ENCODE results near the gene CMTM5.

Gene CMTM5, protein sequence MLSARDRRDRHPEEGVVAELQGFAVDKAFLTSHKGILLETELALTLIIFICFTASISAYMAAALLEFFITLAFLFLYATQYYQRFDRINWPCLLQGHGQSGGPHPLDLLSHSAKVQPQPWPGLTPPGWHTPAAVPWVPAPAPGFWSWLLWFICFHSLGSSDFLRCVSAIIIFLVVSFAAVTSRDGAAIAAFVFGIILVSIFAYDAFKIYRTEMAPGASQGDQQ

DNA sequence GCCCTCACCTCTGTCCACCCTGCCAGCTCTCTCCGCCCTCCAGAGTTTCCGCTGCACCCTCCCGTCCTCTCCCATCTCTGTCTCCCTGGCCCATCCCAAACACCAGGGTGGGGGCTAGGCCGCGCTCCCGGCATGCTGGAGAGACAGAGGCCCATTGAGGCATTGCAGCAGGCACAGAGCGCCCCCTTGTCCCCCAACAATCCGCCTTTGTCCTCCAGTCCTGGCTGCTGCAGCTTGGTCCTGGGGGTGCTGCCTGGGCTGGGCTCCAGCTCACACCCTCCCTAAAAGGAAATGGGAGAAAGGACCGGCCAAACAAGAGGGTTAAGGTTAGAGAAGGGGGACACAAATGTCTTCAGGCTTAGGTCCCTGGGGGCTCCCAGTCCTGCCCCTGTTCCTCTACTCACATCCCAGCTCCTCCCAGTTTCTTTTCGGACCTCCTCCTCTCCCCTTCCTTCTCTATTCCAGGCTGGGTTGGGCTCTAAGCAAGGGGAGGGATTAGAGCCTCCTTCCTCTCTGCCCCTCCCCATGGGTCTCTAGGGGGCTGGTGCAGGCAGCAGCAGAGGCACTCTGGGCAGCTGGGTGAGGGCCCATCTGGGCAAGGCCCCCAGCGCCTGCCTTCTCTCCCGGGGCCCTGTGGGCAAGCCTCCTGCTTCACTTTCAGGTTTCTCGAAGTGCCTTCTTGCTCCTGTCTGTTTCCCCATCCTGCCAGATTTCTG lies at the start of gene CMTM5:
CMTM5 (plus strand) TSS at position 565 of the 716 bp plus-strand sequence. CDS start 206 bp downstream, outside the sequence.
- DNase-seq = no peak

DNA sequence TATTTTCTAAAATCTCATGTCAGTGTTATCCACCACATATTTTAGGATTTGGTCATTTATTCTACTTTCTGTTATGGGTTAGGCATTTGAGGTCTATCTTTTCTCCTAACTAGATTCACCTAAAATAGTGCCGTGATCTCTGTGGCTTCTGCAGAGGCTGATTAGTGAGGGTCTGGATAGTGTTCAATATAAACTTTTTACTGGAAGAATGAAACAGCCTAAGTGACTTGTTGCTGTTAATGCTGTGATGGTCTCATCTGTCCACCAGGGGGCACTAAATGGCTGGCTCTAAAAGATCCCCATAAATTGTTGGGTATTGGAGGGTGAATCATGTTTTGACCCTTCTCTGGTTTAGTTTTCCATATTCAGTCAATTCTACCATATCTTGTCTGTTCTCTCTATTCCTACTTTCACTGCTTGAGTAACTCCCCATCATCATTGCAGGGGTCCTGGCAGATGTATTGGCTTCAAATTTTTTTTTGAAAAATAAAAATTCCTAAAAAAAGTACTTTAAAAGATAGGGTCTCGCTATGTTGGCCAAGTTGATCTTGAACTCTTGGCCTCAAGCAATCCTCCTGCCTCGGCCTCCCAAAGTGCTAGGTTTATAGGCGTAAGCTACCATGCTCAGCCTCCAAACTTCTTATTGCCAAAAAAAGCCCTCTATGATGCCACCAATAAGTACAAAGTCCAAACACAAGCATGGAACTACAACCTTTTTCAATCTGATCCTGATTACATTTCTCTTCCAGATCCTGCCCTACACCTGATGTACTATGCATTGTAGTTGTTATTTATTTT lies 48.7 kb upstream of the CMTM5 start:
- no peak for DNase-seq

DNA sequence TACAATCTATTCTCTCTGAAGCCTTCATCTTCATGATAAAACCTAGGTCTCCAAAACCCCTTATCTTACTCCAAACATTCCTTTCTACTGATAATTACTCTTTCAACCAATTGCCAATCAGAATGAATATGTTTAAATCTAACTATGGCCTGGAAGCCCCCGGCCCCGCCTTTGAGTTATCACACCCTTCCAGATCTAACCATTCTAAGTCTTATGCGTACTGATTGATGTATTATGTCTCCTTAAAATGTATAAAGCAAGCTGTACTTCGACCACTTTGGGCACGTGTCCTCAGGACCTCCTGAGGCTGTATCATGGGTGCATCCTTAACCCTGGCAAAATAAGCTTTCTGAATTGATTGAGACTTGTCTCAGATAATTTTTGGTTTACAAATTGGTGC lies 41.2 kb upstream of the CMTM5 start:
- no peak for DNase-seq

DNA sequence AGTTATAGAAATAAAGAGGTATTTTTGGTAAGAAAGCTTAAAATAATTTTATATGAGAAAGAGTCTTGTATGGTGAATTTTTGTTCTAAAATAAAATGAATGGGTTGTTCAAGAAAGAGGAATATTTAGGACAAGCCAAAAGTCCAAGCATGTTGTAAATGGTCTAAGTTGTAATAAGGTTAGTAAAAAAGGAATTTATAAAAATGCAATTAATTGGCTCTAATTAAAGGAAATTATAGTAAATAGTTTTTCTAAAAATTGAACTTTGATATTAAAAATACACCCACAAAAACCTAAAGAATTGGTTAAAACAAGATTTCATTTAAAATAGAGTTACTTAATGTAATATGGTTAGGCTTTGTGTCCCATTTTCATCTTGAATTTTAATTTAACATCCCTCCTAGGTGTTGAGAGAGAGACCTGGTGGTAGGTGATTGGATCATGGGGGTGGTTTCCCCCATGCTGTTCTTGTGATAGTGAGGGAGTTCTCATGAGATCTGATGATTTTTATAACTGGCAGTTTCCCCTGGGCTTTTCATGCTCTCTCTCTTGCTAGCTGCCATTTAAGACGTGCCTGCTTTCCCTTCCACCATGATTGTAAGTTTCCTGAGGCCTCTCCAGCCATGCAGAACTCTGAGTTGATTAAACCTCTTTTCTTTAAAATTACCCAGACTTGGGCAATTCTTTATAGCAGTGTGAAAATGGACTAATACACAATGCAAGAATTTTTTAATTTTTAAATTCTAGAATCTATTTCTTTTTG lies 37.2 kb upstream of the CMTM5 start:
- DNase-seq = no peak

DNA sequence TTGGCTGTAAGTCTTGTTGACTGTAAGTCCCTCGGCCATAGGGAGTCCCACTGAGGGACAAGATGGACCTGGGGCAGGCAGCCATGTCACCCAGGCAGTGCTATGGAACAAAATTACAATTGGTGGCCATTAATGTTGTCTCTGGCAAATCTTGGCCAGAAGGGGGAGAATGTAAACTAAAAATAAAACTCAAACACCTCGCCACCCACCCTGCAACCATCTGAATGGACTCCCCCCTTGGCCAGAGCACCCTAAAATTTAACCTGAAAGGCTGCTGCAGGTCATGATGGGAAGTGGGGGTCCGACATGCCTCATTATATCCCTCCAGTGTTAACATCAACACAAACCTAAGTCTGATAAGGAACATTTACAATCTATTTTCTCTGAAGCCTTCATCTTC lies 32.4 kb upstream of the CMTM5 start:
- DNase-seq = no peak

DNA sequence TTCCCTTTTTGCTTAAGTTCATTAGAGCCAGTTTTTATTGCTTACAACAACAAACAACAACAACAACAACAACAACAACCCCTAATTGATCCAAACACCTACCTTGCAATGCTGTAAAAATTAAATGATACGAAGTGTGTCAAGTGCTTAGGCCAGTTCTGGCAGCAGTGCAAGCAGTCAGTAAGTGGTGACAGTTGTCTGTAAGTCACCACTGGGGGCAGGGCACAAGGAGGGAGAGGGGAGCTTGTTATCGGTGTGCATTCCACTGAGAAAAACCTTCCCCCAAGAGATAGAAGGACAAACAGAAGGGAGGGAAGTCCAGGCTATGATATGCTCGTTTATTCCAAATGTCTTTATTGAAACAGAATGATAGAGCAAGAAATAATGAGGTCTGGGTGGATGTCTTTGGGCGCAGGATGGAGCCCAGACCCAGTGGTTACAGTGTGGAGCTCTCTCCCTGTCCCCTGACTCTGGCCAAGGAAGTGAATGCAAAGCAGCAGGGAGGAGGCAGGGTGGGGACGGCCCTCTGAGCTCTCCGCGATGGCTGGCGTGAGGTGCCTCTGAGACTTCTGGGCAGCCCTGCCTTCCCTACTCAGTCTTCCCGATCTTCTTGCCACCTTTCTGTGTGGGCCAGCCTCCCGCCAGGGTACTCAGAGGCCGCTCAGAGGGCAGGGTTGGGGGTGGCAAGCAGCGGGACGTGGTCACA lies 30.7 kb upstream of the CMTM5 start:
- no peak for DNase-seq

DNA sequence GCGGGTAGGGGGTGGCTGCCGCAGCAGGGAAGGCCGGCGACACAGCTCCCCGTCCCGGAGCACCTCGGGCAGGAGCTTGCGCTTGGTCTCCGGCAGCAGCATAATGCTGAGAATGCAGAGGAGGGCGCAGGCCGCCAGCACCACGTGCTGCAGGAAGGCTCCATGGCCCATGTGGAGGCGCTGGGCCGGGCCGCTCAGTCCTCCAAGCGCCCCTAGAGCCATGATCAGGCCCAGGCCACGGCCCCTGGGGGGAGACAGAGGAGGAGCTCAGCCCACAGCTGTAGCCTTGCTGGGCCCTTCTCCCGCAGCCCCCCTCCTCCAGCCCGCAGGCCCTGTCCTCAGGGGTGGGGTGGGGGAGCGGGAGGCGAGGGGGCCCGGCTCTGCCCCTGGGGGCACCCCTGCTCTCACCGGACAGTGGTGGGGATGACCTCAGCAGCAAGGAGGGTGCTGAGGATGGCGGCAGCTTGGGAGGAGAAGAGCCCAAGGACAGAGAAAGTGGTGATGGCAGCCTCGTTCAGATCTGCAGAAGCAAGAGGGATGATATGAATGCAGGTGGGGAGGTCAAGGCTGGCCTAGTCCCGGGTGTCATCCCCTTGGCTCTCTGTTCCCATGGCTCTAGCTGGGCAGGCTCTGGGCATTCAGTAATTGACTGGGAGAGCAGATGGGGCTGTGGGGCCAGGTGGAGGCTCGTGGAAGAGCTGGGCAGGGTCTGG lies 30.0 kb upstream of the CMTM5 start:
- no peak for DNase-seq

DNA sequence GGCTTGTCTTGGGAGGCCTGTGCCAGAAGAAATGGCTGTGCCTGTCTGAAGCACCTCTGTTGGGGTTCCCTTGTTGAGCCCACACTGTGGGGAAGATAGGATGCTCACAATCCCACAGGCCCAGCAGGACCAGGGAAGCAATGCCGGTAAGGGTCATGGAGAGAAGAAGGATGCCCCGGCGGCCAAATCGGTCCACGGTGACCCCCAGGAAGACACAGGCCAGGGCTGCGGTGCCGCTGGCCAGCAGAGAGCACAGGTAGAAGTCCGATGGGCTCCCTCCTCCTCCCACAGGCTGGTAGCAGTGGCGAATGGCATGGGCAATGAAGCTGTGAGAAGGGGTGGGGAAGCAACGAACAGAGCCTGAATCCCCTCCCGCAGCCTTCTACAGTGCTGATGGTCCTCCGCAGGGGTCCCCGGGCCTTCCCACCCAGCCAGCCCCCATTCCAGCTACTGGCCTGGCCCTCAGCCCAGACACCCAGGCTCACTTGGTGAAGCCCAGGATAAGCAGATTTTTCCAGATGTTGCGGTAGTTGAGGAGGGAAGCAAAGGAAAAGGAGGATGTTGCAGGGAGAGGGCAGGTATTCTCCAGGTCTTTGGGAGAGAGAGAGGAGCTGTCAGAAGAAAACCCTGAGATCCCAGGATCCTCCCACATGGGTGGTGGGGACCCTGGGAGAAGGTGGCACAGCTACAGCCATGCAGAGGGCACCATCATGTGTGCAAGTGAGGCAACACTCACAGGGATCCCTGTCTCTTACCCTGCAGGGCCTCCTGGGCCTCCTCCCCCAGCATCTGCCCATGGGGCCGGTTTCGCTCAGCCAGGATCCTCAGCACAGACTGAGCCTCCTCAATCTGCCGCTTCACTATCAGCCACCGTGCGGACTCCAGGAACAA lies 29.2 kb upstream of the CMTM5 start:
- no peak for DNase-seq

DNA sequence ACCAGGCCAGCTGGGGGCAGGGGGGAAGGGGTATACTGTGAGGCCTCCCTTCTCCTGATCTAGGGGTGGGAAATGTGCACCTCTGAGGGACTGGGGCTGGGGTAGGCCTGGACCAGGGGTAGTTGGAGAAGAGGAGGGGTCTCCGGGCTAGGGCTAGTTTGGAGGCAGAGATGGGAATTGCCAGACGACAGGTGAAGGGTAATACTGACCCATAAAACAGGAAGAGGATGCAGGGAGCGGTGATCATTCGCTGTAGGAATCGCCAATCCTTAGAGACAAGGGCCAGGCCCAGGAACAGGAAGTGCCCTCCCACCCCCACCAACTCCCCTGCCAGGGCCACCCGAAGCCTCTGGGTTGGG lies 28.6 kb upstream of the CMTM5 start:
- DNase-seq = no peak

DNA sequence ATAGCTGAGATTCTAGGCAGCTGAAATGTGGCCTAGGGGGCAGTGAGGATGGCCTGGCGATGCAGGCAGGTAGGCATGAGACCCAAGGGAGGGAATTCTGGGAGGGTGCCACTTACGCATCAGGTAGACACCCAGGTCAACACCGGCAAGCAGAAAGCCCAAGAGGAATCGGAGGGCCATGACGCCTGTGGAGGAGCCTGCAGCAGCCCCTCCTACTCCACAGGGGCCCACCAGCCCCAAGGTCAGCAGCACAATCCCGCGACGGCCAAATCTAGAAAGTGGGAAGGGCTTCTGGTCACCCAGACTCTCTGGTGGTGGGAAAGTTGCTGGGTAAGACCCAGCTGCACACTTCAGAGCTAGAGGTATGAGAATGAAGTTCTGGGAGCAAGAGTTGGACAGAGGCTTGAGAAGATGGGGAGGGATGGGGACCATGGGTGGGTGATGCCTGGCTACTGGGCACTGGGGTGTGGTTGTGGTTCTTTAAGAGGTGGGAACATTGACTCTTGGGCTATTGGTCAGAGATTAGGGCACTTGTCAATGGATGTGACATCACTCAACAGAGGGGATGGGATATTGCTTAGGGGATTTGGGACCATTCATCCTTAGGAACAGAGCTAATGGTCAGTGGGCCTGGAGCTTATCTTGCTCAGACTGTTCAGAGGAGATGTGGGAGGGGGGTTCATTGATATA lies 27.5 kb upstream of the CMTM5 start:
- DNase-seq = no peak

DNA sequence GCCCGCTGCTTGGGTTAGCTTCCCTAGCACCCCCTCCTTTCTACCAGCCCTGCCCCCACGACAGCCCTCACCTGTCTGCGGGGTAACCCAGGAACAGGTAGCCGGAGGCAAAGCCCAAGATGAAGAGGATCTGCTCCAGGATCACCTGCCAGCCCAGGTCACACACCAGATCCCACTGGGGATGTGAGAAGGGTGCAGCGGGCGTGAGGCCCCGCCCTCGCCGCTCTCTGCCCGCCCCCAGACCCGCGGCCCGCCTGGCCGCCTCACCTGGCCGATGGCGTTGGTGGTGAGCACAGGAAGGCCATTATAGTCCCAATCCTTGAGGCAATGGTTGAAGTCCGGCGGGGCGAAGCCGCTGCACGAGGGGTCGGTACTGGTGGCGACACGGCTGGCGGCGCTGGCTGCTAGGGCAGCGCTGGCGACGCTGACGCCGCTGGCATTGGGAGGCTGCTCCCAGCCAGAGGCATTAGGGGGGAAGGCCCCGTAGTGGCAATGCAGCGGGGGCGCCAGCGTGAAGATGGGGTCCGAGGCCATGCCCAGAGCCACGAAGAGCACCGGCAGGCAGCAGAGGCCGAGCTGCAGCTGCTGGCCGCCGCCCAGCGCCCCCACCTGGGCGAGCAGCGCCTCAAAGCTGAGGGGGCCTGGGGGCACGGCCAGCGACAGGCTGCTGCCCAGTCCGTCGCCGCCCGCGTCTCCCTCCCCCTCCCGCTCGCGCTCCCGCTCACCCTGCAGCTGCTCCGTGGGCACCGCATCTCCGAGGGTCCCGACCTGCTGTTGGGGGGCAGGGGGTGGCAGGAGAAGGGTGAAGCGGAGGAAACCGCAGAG lies 25.0 kb upstream of the CMTM5 start:
- no peak for DNase-seq

DNA sequence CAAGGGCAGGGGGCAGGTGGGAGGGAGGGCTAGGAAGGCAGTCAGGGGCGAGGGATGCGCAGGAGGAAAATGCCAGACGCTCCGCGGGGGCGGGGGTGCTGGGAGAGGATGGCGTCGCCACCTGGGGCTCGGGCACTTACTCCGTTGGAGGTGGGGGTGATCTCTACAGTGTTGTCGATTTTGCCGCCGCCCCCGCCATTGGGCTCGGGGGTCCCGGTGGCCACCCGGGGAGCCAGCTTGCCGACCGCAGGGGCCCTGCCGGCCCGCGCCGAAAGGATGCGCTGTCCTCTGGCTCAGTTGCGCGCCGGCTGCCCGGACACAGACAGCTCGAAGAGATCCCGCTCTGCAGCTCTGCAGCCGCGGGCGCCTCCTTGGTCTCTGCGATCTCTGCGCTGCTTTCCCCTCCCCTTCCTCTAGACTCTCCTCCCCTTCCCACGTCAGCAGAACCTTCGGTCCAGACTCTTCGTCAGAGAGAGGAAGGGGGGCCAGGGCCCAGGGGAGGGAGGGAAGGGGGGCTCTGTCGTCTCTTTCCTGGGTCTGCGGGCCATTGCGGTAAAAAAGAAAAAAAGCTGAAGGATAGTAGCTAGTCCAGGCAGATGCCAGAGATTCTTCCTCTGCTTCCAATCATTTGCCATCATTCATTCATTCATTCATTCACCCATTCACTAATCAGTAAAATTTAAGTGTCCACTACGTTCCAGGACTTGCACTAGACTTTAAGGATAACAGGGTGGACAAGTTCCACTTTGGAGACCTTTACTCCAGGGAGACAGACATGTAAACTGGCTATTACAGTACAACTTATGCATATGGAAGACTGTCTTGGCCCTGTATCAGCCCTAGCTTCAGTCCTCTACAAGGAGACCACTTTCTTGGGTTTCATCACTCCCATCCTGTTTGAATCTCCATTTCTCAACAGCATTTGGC lies 24.1 kb upstream of the CMTM5 start, which contains the start of gene SLC22A17:
SLC22A17 (minus strand) TSS at position 382 of the 927 bp plus-strand sequence.
- no peak for DNase-seq

DNA sequence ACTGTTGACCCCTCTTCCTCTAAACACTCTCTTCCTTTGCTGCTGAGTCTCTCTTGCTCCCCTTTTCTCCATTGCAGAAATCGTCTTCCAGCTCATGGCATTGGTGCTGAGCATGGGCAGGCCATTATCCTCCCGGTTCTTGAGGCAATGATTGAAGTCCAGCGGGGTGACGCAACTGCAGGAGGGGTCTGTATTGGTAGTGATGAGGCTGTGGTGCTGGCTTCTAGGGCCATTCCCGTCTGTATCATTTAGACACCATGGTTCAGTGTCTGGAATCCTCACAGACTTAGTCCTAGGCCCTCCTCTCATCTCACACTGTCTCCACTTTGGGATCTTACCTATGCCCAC lies 23.4 kb upstream of the CMTM5 start:
- DNase-seq = no peak

DNA sequence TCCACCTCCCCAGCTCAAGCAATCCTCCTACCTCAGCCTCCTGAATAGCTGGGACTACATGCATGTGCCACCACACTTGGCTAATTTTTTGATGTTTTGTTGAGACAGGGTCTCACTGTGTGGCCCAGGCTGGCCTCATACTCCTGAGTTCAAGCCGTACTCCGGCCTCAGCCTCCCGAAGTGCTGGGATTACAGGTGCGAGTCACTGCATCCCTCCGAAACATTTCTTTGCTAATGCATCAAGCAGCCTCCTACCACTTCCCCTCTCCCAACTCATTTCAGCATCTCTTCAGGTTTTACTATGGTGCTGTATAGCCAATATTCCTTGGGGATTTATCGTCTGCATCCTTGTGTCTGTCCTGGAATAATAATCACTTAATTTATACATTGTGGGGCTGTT lies 21.9 kb upstream of the CMTM5 start:
- DNase-seq = no peak

DNA sequence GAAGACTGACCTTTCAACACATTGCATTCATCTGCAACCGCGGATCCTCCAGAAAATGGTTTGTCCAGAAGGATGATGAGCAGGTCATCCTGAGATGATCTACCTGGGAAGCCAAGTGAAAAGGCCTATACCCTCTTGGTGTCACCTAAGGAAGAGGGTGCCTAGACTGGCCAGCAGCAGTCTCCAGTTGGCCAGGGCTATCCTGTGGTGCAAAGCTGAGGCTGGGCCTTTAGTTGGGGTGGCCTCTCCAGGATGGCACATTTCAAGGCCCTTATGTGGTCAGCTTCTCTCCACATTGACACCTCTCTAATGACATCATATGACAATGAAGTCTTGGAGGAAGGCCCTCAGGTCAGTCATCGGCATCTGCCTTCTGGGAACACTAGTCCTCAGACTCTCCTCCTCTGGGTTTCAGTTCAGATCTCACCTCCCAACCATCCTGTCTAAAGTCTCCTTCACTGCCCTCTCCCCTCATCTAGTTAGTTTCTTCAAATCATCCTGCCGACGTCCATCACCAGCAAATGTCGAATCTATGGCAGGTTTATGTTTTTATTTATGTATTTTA lies 20.9 kb upstream of the CMTM5 start:
- no peak for DNase-seq

DNA sequence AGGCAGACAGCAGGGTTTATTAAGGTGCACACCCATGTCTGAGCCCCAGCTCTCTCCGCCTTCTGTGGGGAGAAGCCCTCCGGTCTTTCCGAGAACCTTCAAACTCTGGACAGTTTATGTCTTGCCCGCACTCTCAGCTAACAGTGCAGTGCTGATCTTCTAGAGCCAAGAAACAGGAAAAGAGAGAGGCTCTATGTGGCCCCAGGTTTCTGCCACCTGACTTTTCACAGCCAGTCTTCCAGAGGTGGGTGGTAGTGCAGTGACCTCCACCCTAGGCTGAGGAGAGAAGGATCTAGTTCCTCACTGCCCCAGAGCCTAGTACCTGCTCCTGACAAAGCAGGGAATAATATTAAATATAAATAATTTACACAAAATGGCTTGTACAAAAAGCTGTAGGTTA lies 20.2 kb upstream of the CMTM5 start:
- DNase-seq = no peak

DNA sequence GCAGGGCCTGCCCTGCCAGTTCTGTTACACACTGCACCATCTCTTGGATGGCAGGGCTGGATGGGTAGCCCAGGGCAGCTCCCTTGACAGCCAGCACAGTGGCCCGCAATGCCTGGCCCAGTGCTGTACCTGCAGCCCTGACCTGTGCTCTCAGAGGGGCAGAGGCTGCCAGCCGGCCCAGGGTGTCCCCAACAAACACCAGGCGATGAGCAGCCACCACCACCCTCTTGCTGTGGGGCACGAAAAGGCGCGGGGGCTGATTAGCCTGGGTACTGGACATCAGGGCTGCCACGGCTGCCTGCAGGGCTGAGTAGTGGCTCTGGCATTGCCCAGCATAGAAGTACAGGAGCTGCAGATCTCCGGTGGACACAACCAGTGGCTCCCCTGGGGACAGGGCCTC lies 19.6 kb upstream of the CMTM5 start:
- DNase-seq = no peak

DNA sequence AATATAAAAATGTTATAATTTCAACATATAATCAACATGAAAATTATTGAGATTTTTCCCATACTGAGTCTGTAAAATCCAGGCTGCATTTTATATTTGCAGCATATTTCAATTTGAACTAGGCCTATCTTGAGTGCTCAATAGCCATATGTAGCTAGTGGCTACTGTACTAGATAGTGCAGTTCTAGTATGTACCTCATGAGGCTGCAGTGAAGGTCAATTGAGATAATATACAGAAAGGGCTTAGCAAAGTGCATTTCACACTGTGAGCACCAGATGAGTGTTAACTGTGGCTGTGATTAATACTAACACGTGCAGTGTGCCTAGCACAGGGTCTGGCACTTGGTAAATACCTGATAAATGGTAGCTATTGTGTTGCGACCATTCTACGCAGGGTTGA lies 18.8 kb upstream of the CMTM5 start:
- no peak for DNase-seq
